ENCODE data around the gene OTUB2.

- no peak for TF ChIP-seq CTCF (IDR thresholded peaks at IDR 0.05; ENCODE audit: low read length)
- TF ChIP-seq EZH2 (optimal IDR thresholded peaks at IDR 0.05; ENCODE audit: low read depth, low read length), result no peak
- TF ChIP-seq EZH2phosphoT487 (IDR thresholded peaks at IDR 0.05; ENCODE audit: low read length), result no peak
Measured at GRCh38 chr14:94054936-94055335, 28.8 kb downstream of the OTUB2 start.

Data from MM.1S (cell line).